DOHH2 (cell line): ENCODE results near the gene SLC7A6OS.

Experiments
- H3F3A ChIP-seq: fragments of 200-600 bp; sonication (generic), shearing (Covaris generic); 2 replicates; pipeline ENCODE4 v1.6.0; 2016; ENCODE audit warnings: antibody characterized with exemption, mild to moderate bottlenecking; ENCODE audit not compliant: control insufficient read depth, insufficient read depth
- H3K27ac ChIP-seq: fragments of 200-600 bp; sonication (generic); 2 replicates; pipeline ENCODE4 v1.5.1; 2014; ENCODE audit warnings: low read depth, mild to moderate bottlenecking, low read length, moderate library complexity
- H3K27me3 ChIP-seq: fragments of 200-600 bp; sonication (generic); 2 replicates; pipeline ENCODE4 v1.6.1; 2014; ENCODE audit warnings: mild to moderate bottlenecking, low read length, mixed read lengths; ENCODE audit not compliant: control insufficient read depth
- H3K36me3 ChIP-seq: fragments of 200-600 bp; sonication (generic); 2 replicates; pipeline ENCODE4 v1.6.1; 2014; ENCODE audit warnings: mild to moderate bottlenecking, low read length, moderate library complexity, mixed read lengths; ENCODE audit not compliant: control insufficient read depth
- H3K4me1 ChIP-seq: fragments of 200-600 bp; sonication (generic); 2 replicates; pipeline ENCODE4 v1.6.1; 2014; ENCODE audit warnings: mild to moderate bottlenecking, low read length, mixed read lengths; ENCODE audit not compliant: control insufficient read depth
- H3K4me2 ChIP-seq: fragments of 200-600 bp; sonication (generic); 2 replicates; pipeline ENCODE4 v1.6.0; 2014; ENCODE audit warnings: mild to moderate bottlenecking, low read length, moderate library complexity
- H3K4me3 ChIP-seq: fragments of 200-600 bp; sonication (generic); 2 replicates; pipeline ENCODE4 v1.5.1; 2014; ENCODE audit warnings: mild to moderate bottlenecking, low read length, mixed read lengths
- H3K79me2 ChIP-seq: fragments of 200-600 bp; sonication (generic); 2 replicates; pipeline ENCODE4 v1.6.1; 2014; ENCODE audit warnings: mild to moderate bottlenecking, low read length, mixed read lengths; ENCODE audit not compliant: control insufficient read depth
- H3K9me2 ChIP-seq: fragments of 200-600 bp; sonication (generic); replicated peaks from 2 replicates; pipeline ENCODE4 v1.6.1; 2014; ENCODE audit warnings: mild to moderate bottlenecking, low read length, mixed read lengths; ENCODE audit not compliant: control insufficient read depth
- H3K9me3 ChIP-seq: fragments of 200-600 bp; sonication (generic); 2 replicates; pipeline ENCODE4 v1.6.1; 2014; ENCODE audit warnings: antibody characterized with exemption, low read length, mixed read lengths; ENCODE audit not compliant: control insufficient read depth, insufficient read depth
- H4K20me1 ChIP-seq: fragments of 200-600 bp; sonication (generic); 2 replicates; pipeline ENCODE4 v1.6.0; 2014; ENCODE audit warnings: low read depth, mild to moderate bottlenecking, antibody characterized with exemption, low read length, moderate library complexity; ENCODE audit not compliant: control insufficient read depth, insufficient read depth
- CTCF ChIP-seq: fragments of 200-600 bp; sonication (generic); IDR thresholded peaks from one replicate; pipeline ENCODE4 v1.5.1; 2014; ENCODE audit warnings: antibody characterized with exemption, mild to moderate bottlenecking, low read depth, low read length; ENCODE audit not compliant: poor library complexity, severe bottlenecking
- EZH2phosphoT487 ChIP-seq: fragments of 200-600 bp; sonication (generic); IDR thresholded peaks from 2 replicates; pipeline ENCODE4 v1.6.1; 2017; ENCODE audit warnings: borderline replicate concordance, mild to moderate bottlenecking, antibody characterized with exemption, low read length, moderate library complexity, mixed read lengths

The SLC7A6OS gene

GRCh38 chr16:68328151-68328859 lies 17.6 kb upstream of the SLC7A6OS start:
- Histone ChIP-seq H3K4me1 (peaks cover 23% of the 10 kb centered on the region), H3K27ac (no peak overlapping the region), H4K20me1 (no peaks in the 10 kb centered on the region), H3K9me2 (no peaks in the 10 kb centered on the region), H3F3A (peaks cover 2% of the 10 kb centered on the region; the same call in 1 of the 2 replicates), H3K79me2 (no peaks in the 10 kb centered on the region), H3K4me2 (no peak overlapping the region), H3K36me3 (peaks cover 66% of the 10 kb centered on the region), H3K4me3 (no peak overlapping the region), H3K27me3 (no peaks in the 10 kb centered on the region), H3K9me3 (no peaks in the 10 kb centered on the region)
- TF ChIP-seq EZH2phosphoT487 (no peak), CTCF (peak; percentile 88)

GRCh38 chr16:68324780-68325357 lies 14.1 kb upstream of the SLC7A6OS start:
- H3K79me2 ChIP-seq: no peaks in the 10 kb centered on the region
- H3K27me3 ChIP-seq: no peaks in the 10 kb centered on the region
- H3K4me2 ChIP-seq: no peak overlapping the region
- no peak overlapping the region for H3K27ac ChIP-seq
- peaks cover 63% of the 10 kb centered on the region for H3K36me3 ChIP-seq
- no peak overlapping the region for H3K4me3 ChIP-seq
- no peaks in the 10 kb centered on the region; the same call in 1 of the 2 replicates for H3F3A ChIP-seq
- H3K9me3 ChIP-seq: no peaks in the 10 kb centered on the region
- H3K9me2 ChIP-seq: no peaks in the 10 kb centered on the region
- H4K20me1 ChIP-seq: no peaks in the 10 kb centered on the region
- H3K4me1 ChIP-seq: no peaks in the 10 kb centered on the region
- TF ChIP-seq EZH2phosphoT487: no peak
- TF ChIP-seq CTCF: no peak

GRCh38 chr16:68324336-68324735 lies 13.6 kb upstream of the SLC7A6OS start:
- no peak overlapping the region for H3K27ac ChIP-seq
- no peaks in the 10 kb centered on the region for H3K79me2 ChIP-seq
- H3K4me3 ChIP-seq: no peak overlapping the region
- peaks cover 59% of the 10 kb centered on the region for H3K36me3 ChIP-seq
- no peaks in the 10 kb centered on the region for H3K9me3 ChIP-seq
- H4K20me1 ChIP-seq: no peaks in the 10 kb centered on the region
- no peak overlapping the region for H3K4me2 ChIP-seq
- no peaks in the 10 kb centered on the region; the same call in 1 of the 2 replicates for H3F3A ChIP-seq
- no peaks in the 10 kb centered on the region for H3K9me2 ChIP-seq
- no peaks in the 10 kb centered on the region for H3K27me3 ChIP-seq
- TF ChIP-seq EZH2phosphoT487: no peak
- TF ChIP-seq CTCF: no peak
- no peaks in the 10 kb centered on the region for H3K4me1 ChIP-seq
